GM18502 (cell line): Measurements from ENCODE around the gene UNKL.
"Not testable (repeated sequence)": the region's sequence is repeated elsewhere in the genome, so short reads cannot be mapped to it uniquely, and the experiment has no call there.

Experiments
- ATAC-seq: cut with Tn5 transposase; IDR thresholded peaks from one replicate; pipeline ENCODE4 v1.9.1; 2021; ENCODE audit warnings: mild to moderate bottlenecking; ENCODE audit not compliant: unreplicated experiment, poor library complexity

The UNKL gene

DNA sequence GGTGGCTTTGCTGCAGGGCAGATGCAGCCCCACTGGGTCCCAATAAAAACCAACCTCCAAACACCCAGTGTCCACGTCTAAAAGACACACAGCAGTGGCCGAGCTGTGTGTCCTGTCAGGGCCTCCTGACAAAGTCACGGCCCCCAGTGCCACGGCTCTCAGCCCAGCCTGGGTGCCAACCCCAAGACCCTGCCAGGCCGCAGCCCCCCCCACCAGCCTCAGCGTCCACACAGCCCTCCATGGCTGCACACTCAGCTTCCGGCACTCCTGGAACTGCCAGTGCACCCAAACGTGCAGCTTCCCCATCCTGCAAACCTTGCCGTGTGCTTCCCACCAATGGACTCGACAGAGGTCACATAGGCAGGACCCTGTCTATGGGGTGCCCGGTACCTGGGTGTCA lies 33.5 kb upstream of the UNKL start:
- no peak for ATAC-seq

DNA sequence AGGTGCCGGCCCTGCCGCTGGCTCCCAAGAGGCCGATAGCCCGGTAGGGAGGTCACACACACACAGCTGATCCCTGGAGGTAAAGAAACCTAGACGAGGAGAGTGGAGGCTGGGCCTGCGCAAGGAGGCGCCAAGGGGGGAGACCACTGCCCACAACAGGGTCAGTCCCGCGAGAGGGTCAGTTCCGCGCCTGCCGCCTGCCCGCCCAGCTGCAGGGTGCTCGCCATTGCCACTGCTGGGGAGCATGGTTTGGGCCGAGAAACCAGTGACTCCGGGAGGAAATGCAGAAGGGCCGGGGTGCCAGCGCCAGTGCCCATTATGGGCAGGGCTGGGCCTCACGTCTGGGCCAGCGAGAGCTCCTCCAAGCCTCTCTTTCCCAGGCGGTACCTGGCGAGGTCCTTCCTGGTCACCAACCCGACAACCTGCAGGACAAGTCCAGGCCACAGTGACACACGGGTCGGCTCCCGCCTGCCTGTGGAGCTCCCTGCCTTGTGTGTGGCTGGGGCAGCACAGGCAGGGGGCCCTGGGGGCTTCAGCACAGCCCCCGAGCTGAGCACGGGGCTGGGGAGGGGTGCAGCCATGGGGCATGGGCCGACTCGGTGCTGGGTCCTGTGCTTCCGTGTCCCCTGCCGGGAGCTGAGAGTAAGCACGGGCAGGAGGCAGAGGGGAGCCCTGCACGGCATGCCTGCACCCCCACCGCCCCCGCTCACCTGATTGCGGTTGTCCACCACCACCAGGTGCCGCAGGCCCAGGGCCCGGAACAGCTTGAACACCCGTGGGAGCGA lies 32.0 kb upstream of the UNKL start:
- no peak for ATAC-seq

DNA sequence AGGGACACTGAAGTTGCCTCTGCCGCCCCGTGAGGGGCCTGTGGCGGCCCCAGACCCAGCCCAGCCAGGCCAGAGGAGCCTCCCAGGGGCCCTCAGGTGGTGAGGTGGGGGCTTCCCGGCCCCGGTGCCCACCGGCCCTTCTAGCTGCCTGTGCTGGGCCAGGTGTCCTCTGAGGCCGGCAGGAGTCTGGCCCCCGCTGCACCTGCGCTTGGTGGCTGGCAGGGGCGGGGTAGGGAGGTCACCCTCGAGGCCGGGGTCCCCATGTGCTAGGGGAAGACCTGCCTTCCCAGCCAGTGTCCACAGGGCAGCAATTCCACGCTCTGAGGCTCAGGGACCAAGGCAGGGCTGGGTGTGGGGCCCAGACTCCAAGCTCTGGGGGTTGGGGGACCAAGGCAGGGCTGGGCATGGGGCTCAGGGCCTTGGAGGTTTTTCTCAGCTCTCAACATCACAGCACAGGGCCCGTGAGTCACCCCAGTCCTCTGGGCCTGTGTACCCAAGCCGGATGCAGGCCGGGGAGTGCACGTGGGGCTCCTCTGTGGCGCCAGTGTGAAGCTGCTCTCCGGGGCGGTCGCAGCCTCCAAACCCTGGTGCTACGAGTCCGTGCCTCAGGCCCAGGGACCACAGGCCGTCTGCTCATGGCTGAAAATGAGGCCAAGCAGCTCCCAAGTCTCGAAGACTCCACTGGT lies 31.2 kb upstream of the UNKL start:
- no peak for ATAC-seq

DNA sequence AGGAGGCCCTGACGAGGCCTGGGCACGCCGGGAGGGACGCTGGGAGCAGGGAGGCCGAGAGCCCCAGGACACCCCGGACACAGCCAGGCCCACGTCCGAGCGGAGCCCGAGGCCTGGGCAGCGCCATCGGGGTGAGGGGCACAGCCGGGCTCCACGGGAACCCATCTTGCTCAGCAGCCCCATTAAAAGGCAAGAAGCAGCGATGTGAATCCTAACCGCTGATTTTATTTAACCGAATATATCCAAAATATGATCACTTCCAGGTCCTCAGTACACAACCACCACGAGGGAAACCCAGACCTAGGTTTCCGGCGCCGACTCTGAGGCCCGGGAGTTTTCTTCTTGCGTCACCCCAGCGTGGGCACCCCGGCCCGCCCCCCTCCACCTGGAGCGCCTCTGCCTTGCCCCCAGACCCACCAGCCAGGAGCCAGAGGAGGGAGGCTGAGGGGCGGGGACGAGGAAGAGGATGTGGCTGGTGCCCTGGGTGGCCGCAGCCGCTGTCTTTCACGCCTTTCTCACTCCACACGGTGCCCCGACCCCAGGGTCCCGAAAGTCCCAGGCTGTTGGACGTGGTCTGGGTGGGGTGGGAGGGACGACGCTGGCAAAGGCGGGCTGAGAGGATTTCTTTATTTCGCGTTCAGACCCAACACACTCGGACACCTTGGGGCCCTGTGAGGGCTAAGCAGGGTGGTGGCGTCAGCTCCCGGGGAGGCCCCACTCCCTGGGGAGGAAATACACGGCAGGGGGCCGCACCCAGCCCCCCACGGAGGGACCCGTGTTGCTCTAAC lies 30.4 kb upstream of the UNKL start:
- ATAC-seq: no peak

DNA sequence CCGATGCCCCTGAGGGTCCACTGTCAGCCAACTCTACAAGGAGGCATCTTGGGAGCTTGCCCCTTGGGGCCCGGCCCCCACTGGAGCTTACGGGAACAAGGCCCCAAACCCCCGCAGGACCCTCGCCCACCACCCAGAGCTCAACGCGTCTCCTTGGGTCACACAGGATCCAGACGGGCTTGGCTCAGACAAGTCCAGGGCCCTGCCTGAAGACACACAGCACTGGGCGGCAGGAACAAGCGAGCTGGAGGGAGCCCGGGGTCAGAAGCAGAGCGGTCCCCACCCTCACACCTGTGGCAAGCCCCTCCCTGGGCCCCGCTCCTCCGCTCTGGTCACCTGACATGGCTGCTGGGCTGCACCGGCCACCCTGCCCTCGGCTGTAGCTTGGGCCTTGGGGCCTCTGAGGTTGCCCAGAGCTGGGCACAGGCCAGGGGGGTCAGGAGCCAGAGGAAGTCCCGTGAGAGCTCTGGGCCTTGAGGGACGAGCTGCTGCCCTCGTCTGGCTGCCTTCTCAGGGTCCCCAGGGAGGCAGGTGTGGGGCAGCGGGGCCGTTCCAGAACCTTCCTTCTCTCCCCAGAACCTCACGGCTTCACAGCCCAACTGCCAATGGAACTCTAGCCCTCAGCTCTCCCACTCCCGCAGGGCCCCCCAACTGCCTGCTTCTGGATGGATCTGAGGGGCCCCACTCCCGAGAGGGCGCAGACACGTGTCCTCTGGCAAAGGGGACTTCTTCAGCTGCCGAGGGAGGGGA lies 29.7 kb upstream of the UNKL start, which contains the start of gene CCDC154:
Gene CCDC154 (minus strand): TSS at position 577 of the 750 bp plus-strand sequence. CDS start 234 bp downstream, at position 343.
- ATAC-seq: no peak

DNA sequence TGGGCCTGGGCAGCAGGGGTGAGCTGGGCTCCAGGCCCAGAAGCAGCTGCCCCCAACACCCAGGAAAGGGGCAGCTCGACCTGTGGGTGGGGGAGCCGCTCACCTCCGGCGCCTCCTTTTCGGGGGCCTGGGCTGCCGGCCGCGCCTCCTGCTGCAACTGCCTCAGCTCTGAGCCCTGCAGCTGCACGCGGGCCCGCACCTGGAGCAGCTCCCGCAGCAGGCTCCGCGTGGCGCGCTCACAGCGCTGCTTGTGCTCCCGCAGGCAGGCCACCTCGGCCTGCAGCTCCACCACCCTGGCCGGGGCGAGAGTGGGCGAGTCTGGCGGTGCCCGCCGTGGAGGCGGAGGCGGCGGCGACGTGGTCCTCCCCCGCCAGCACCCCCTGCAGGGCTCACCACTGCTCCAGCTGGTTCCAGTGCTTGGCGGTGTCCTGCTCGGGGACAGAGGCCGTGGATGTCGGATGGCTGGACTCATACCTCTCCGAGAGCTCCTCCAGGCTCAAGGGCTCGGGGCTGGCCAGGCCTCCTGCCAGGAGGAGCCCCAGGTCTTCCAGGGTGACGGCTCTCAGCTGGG lies 29.0 kb upstream of the UNKL start:
- no peak for ATAC-seq

DNA sequence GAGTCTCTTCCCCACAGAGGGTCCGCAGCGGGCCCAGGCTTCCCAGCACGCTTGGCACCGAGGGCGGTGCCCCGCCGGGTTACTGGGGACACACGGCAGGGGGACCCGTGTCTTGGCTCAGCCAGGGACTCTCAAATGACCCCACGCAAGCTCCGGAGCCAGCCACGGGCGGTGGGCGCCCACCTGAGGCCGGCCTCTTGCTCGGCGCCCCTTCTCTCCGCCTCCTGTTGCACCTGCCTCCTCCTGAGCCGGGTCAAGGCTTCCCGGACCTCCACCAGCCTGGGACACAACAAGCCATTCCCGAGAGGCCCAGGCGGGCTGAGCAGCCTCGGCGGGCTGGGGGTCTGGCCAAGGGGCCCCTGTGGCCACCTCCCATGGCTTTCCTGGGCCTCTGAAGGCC lies 28.2 kb upstream of the UNKL start:
- ATAC-seq: no peak

DNA sequence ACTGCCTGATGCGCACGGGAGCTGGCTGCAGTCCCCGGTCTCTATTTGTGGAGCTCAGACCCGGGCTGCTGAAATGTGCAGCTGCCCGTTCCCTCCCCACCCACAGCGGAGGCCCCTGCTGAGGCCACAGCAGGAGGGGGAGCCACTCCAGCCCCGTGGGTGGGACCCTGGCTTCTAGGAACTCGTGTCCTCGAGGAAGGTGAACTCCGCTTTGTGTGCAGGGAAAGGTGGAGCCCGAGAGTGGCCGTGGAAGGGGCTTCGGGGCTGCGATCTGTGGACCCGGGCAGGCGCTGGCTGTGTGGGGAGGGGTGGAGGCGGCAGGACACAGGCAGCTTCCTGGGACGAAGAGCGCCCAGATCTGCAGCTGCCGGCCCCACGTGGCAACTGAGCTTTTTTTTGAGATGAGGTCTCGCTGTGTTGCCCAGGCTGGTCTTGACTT lies 26.9 kb upstream of the UNKL start:
- ATAC-seq: no peak

DNA sequence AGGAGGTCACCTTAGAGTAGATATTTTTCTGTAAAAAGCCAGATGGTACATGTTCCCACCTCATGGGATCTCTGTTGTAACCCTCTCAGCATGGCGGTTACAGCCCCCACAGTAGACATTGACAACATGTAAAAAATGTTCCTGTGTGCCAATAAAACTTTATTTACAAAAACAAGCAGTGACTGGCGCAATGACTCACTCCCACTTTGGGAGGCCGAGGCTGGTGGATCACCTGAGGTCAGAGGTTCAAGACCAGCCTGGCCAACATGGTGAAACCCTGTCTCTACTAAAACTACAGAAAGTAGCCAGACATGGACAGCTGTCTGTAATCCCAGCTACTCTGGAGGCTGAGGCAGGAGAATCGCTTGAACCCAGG lies 25.2 kb upstream of the UNKL start:
- not testable (repeated sequence) for ATAC-seq

DNA sequence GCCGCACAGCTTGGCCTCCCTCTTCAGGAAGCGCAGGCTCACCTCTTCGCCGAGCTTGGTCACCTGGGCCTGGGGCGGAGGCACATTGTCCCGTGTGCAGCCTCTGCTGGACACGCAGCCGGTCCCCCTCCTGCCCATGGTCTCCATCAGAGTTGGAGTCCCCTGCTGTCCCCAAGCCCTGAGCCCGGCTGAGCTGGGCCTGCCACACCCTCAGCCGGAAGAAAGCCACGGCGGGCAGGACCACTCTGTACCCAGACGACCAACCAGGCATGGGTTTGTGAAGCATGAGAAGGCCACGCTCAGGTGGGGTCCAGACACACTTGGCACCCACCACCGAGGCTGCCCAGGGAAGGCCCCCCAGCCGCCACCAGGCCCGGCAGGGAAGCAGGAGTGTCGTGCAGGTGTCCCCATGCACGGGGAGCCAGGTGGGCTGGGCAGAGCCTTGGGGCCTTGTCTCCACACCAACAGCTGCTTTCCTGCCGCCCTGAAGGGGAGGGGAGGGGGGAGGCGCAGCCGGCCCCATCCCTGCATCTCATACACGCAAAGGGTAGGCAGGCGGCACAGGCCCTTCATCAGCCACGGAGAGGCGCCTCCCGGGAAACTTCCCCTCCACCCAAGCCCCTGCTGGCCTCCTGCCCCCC lies 24.7 kb upstream of the UNKL start:
- no peak for ATAC-seq

DNA sequence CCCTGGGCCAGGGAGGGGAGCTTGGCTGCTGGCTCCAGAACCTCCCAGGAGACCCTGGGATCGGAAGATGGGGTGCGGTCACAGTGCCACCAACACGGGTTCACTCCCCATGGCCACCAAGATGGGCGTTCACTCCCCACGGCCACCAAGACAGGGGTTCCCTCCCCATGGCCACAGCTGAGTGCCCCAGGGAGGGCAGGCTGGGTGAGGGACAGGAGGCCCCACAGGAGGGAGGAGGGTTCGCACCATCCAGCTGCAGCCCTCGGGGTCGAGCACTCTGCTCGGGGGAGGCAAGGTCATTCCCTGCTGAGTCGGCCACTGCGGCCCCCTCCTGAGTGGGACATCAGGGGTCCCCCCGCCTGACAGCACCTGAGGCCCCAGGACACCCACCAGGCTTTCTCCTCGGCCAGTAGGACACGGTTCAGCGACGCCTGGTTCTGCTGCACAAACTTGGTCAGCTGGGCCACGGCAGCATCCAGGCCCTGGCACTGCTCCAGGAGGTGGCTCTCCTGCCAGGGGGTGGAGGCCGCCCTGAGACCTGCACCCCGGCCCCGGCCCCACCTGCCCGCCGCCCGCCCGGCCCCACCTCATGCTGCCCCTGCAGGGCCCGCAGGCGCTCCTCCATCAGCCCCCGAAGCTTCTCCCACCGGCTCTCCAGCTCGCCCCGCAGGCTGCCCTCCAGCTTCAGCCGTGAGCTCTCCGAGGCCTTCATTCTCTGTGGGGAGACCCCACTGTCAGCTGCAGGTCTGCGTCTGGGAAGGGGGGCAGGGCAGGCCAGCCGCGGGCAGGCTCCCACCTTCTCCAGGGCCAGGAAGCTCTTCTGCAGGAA lies 23.9 kb upstream of the UNKL start:
- ATAC-seq: no peak

DNA sequence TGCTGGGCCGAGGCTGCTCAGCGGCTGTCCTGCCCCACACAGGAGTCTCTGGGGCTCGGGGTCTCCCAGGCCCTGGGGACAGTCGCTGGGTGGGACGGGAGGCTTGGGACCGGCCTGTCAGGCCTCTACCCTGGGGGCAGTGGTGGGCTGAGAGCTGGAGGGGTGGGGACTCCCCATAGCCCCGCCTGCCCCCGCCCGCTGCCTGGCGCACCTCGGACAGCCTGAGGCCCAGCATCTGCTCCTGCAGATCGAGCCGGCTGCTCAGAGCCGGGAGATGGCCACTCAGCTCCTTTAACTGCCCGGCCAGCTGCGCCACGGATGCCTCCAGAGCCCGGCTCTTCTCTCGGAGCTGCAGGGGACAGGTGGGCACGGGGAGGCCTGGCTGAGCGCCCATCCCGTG lies 23.1 kb upstream of the UNKL start:
- no peak for ATAC-seq

DNA sequence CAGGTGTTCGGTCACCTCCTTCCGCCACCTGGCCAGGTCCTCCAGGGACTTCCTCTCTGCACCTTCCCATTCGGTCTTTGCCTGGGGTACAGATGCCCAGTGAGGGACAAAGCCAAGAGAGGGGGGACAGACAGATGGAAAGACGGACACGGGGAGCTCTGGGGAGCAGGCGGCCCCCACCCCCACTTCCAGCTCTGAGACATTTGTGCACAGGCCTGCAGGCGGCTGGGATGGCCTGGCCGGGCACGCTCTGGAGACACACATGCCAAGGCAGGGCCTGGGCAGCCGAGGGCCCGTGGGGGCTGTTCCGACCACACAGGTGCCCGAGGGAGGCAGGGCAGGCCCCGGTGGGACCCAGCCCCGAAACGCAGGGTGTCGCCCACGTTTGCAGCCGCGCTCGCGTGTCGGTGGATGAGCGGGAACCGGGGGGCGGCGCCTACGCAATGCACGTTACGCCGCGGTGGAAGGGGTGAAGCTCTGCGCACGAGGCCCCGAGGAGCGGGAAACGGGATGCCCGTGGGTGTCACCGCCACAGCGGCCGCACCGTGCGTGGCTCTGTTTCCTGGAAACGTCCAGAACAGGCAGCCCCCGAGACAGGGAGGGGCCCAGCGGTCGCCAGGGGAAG lies 22.3 kb upstream of the UNKL start:
- no peak for ATAC-seq

DNA sequence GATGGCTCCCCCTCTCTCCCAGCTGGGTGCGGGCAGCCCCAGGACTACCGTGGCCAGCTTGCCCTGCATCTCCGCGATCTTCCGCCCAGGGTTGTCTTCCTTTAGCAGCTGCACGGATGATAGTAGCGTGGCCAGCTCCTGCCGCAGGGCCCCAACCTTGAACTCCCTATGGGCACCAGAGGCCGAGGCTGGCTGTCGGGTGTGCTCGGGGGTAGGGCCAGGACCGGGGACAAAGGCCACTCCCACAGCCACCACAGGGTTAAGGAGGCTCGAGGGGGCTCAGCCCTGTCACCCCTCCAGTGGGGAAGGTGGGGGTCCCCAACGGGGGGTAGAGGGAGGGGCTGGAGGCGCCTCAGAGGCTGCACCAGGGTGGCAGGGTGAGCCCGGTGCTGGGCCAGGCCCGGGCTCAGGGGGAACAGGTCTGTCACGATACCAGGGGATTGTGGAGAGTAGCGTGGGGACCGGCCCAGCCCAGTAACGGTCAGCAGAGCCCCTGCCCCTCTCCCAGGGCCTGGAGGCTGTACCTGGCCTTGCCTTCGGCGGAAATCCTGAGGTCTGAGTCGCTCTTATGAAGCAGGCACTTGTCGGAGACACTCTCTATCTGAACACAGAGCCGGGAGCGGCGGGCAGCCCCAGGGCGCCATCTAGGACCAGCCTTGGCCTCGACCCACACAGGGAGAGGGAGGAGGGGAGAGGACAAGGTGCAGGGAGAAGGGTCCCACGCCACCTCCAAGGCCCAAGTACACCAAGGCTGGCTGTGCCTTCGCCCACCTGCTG lies 21.6 kb upstream of the UNKL start:
- no peak for ATAC-seq

DNA sequence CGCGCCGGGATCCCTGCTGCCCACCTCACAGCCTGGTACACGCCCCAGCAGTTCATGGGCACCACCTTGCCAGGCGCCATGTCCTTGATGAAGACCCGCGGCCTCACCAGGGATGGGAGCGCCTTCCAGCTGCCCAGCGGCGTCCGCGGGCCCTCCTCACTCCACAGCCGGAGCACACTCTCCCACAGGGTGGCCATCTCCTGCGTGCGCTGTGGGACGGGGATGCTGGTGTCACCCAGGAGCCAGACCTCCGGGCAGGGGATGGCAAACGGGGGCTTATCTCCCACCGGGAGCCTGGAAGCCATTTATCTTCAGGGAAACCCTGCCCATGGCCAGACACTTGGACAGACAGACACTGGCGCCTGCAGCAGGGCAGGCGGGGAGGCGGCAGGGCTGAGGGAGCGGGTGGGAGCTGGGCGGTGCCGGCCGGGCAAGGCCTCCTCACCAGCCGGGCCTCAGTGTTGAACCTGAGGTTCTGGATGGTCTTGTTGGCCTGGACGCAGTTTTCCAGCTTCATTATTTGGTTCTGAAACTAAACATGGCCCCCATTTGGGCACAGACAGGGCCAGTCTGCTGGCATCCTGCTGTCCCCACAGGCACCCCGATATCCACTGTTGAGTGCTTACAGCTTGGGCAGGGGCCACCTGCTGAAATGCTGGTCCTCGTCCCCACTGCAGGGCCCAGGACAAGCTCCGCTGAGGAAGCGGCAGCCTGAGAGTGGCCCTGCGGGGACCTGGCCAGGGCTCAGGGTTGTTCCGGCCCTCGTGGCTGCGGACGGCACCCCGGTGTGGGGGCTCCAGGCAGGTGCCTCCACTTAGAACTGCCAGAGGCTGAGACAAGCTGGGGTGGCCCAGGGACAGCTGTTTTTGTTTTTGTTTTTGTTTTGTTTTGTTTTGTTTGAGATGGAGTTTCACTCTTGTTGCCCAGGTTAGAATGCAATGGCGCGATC lies 20.4 kb upstream of the UNKL start:
- no peak for ATAC-seq

DNA sequence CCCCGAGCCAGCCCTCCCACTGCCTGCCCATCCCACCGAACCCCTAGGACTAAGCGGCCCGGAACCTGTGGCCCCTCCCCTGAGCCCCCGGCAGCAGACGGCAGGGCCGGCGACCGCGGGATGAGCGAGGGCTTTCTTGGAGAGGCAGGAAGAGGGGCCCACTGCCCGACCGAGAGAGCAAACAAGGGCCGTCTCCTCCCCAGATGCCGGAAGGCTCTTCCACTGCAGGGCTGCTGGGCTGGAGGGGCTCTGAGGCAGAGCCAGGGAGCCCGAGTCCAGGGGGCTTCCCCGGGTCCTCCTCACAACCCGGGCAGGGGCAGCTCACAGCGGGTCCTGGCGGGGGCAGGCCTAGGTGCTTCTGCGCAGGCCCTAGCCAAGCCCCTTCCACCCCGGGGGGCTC lies 19.3 kb upstream of the UNKL start:
- ATAC-seq: no peak

DNA sequence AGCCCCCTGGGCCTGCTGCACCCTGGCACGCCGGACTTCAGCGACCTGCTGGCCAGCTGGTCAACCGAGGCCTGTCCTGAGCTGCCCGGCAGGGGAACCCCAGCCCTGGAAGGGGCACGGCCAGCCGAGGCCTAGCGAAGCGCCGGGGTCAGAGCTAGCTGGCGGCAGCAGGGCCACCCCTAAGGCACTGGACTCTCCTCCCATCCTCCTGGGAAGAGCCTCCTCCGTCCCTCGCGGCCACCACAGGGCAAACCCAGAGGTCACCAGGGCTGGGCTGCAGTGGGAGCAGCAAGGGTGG lies 18.7 kb upstream of the UNKL start:
- no peak for ATAC-seq
